ENCODE data around the gene RASAL2. TPM values are rescaled to one million over a fixed set of nuclear protein-coding genes. Genes with fewer than 3 reads are reported as not detected.
A peak's percentile ranks its signal among the peaks of the same experiment; 100 is the strongest.

Gene RASAL2
- total and polyA plus RNA-seq, 2 donors (not counting 1 experiment from before 2014, with no cell fraction given), result 11.9 to 21.8 TPM

DNA sequence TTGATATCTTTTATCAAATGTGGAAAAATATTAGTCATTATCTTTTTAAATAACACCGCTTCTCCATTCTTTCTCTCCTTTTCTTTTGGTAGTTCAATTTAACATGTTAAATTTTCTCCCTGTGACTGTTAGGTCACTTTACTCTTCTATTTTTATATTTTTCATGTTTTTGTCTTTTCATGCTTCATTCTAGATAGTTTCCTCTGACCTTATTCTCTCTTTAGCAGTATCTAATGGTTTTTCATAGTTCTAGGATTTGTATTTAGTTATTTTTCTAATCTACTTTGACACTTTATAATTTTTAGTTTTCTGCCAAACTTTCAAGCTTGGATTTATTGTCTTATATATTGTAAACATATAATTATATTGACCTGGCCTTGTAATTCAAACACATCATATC is 116.0 kb downstream of the RASAL2 start:
- no peak overlapping the region for H3K9ac ChIP-seq (ENCODE audit: insufficient read depth, low read length)
- no peaks in the 10 kb centered on the region for H3K79me2 ChIP-seq (ENCODE audit: control insufficient read depth, insufficient read depth, low read length)
- no peaks in the 10 kb centered on the region for H4K20me1 ChIP-seq (ENCODE audit: control insufficient read depth, extremely low read depth, insufficient read depth, low read length)
- no peak overlapping the region for H3K27ac ChIP-seq (ENCODE audit: insufficient read depth, low read length)
- H3K27me3 ChIP-seq (ENCODE audit: control insufficient read depth, insufficient read depth, low read length), result no peaks in the 10 kb centered on the region
- TF ChIP-seq EZH2 (IDR thresholded peaks at IDR 0.05; ENCODE audit: low read length, missing control alignments) (no peak), CTCF (conservative IDR thresholded peaks at IDR 0.05 in 1 of 2, IDR thresholded peaks at IDR 0.05 in 1 of 2; ENCODE audit: low read depth in 1 of 2, low read length in 2 of 2) (no peak)
- no peaks in the 10 kb centered on the region for H3K9me3 ChIP-seq (ENCODE audit: control insufficient read depth, insufficient read depth, low read depth, low read length)
- no peak overlapping the region for H2AFZ ChIP-seq (ENCODE audit: low read length)
- no peaks in the 10 kb centered on the region for H3K36me3 ChIP-seq (ENCODE audit: control insufficient read depth, insufficient read depth, low read length)
- H3K4me2 ChIP-seq (ENCODE audit: extremely low read depth, insufficient read depth, low read length), result no peak overlapping the region
- H3K4me3 ChIP-seq (replicated peaks in 1 of 4; ENCODE audit: control extremely low read depth in 1 of 4, insufficient read depth in 1 of 4, low read depth in 3 of 4, low read length in 4 of 4), result no peak overlapping the region
- DNase-seq (ENCODE audit: low read depth in 2 of 2), result no peak
- H3K4me1 ChIP-seq (ENCODE audit: control insufficient read depth, extremely low read depth, insufficient read depth, low read length), result no peaks in the 10 kb centered on the region

- Histone ChIP-seq H4K20me1 (ENCODE audit: control insufficient read depth, extremely low read depth, insufficient read depth, low read length) (no peaks in the 10 kb centered on the region), H3K9ac (ENCODE audit: insufficient read depth, low read length) (no peak overlapping the region), H3K9me3 (ENCODE audit: control insufficient read depth, insufficient read depth, low read depth, low read length) (no peaks in the 10 kb centered on the region), H3K4me3 (replicated peaks in 1 of 4; ENCODE audit: control extremely low read depth in 1 of 4, insufficient read depth in 1 of 4, low read depth in 3 of 4, low read length in 4 of 4) (no peak overlapping the region), H3K4me2 (ENCODE audit: extremely low read depth, insufficient read depth, low read length) (no peak overlapping the region), H3K4me1 (ENCODE audit: control insufficient read depth, extremely low read depth, insufficient read depth, low read length) (no peaks in the 10 kb centered on the region), H2AFZ (ENCODE audit: low read length) (no peak overlapping the region), H3K27ac (ENCODE audit: insufficient read depth, low read length) (no peak overlapping the region), H3K36me3 (ENCODE audit: control insufficient read depth, insufficient read depth, low read length) (no peaks in the 10 kb centered on the region), H3K79me2 (ENCODE audit: control insufficient read depth, insufficient read depth, low read length) (no peaks in the 10 kb centered on the region), H3K27me3 (ENCODE audit: control insufficient read depth, insufficient read depth, low read length) (no peaks in the 10 kb centered on the region)
- TF ChIP-seq EZH2 (IDR thresholded peaks at IDR 0.05; ENCODE audit: low read length, missing control alignments) (no peak), CTCF (conservative IDR thresholded peaks at IDR 0.05 in 1 of 2, IDR thresholded peaks at IDR 0.05 in 1 of 2; ENCODE audit: low read depth in 1 of 2, low read length in 2 of 2) (no peak)
- no peak for DNase-seq (ENCODE audit: low read depth in 2 of 2)
These were observed 124.6 kb downstream of the RASAL2 start for GRCh38 chr1:178218550-178218949.

- Histone ChIP-seq H3K4me2 (ENCODE audit: extremely low read depth, insufficient read depth, low read length) (no peak overlapping the region), H3K36me3 (ENCODE audit: control insufficient read depth, insufficient read depth, low read length) (no peaks in the 10 kb centered on the region), H3K4me3 (replicated peaks in 1 of 4; ENCODE audit: control extremely low read depth in 1 of 4, insufficient read depth in 1 of 4, low read depth in 3 of 4, low read length in 4 of 4) (no peak overlapping the region), H3K27ac (ENCODE audit: insufficient read depth, low read length) (no peak overlapping the region), H3K9me3 (ENCODE audit: control insufficient read depth, insufficient read depth, low read depth, low read length) (no peaks in the 10 kb centered on the region), H3K27me3 (ENCODE audit: control insufficient read depth, insufficient read depth, low read length) (no peaks in the 10 kb centered on the region), H2AFZ (ENCODE audit: low read length) (no peak overlapping the region), H3K79me2 (ENCODE audit: control insufficient read depth, insufficient read depth, low read length) (no peaks in the 10 kb centered on the region), H3K9ac (ENCODE audit: insufficient read depth, low read length) (no peak overlapping the region), H3K4me1 (ENCODE audit: control insufficient read depth, extremely low read depth, insufficient read depth, low read length) (no peaks in the 10 kb centered on the region), H4K20me1 (ENCODE audit: control insufficient read depth, extremely low read depth, insufficient read depth, low read length) (no peaks in the 10 kb centered on the region)
- no peak for TF ChIP-seq CTCF (conservative IDR thresholded peaks at IDR 0.05 in 1 of 2, IDR thresholded peaks at IDR 0.05 in 1 of 2; ENCODE audit: low read depth in 1 of 2, low read length in 2 of 2)
- peak; percentile 22 to 30 for DNase-seq (ENCODE audit: low read depth in 2 of 2)
These were observed 126.2 kb downstream of the RASAL2 start for GRCh38 chr1:178220094-178220493.
